Gastrocnemius medialis (tissue), 4 donors: ENCODE measurements around the gene CBFA2T2. TPM values are rescaled to one million over a fixed set of nuclear protein-coding genes. Genes with fewer than 3 reads are reported as not detected.

Experiments used
- ATAC-seq, 2 donors: fragments of 150-250 bp; one replicate each; pipeline ENCODE4 v1.9.1; 2016
- DNase-seq, 2 donors: peaks; one replicate each; pipeline ENCODE4 v3.0.0-alpha.2; 2019
- H3K27ac ChIP-seq, 4 donors: fragments of 200-600 bp; sonication (generic); 1 replicate in 1 of 4; 2 replicates in 3 of 4; pipeline ENCODE4 v1.5.1; 2016 to 2018; ENCODE audit warnings: mild to moderate bottlenecking in 2 of 4, moderate library complexity in 1 of 4
- H3K27me3 ChIP-seq, 3 donors: fragments of 200-600 bp; sonication (generic) in 2 of 3; 1 replicate in 1 of 3; 2 replicates in 2 of 3; pipeline versions ENCODE4 v1.5.1 to v1.6.0; 2016 to 2019; ENCODE audit warnings: mild to moderate bottlenecking in 1 of 3, moderate library complexity in 1 of 3
- H3K36me3 ChIP-seq, 2 donors: fragments of 200-600 bp; sonication (generic) in 1 of 2; one replicate each; pipeline ENCODE4 v1.5.1; 2017 to 2018
- H3K4me1 ChIP-seq, 2 donors: fragments of 200-600 bp; sonication (generic) in 1 of 2; one replicate each; pipeline ENCODE4 v1.5.1; 2016 to 2017; ENCODE audit warnings: mild to moderate bottlenecking in 2 of 2
- H3K4me3 ChIP-seq, 4 donors: fragments of 200-600 bp; sonication (generic) in 3 of 4; 1 replicate in 1 of 4; 2 replicates in 3 of 4; pipeline ENCODE4 v1.5.1; 2016 to 2019; ENCODE audit warnings: mild to moderate bottlenecking in 2 of 4
- H3K9me3 ChIP-seq, 3 donors: fragments of 200-600 bp; sonication (generic) in 2 of 3; 1 replicate in 1 of 3; 2 replicates in 2 of 3; pipeline ENCODE4 v1.5.1; 2016 to 2019
- POLR2A ChIP-seq, 2 donors: fragments of 450-650 bp; IDR thresholded peaks; one replicate each; pipeline ENCODE4 v1.6.1; 2017; ENCODE audit warnings: antibody characterized with exemption in 2 of 2, mild to moderate bottlenecking in 2 of 2, moderate library complexity in 2 of 2
- in situ Hi-C, 4 donors: fragments of 200-750 bp; cut with MboI; loops; one replicate each; pipeline versions ENCODE4 v1.15.0 to v1.8.0; 2017; ENCODE audit warnings: low sequenced_read_pairs in 4 of 4
- intact Hi-C: fragments of 100-400 bp; cut with DNase I; formaldehyde crosslinking; loops from one replicate; pipeline ENCODE4 v1.15.1; 2023; ENCODE audit warnings: low total_unique reads
- total RNA-seq, 4 donors: library from RNA; depleted of rRNA; stranded (reverse); fragments of >200 nt; gene quantifications; one replicate each; pipeline versions ENCODE4 v1.1.0 to v1.2.3, GENCODE V29; 2016
- TF ChIP-seq, protein P1 (sequence below), 5 experiments: fragments of 450-650 bp in 3 of 5; fragments of 200-600 bp in 2 of 5; sonication (generic) in 2 of 5; IDR thresholded peaks in 4 of 5; conservative IDR thresholded peaks in 1 of 5; 1 replicate in 4 of 5; 2 replicates in 1 of 5; pipeline ENCODE4 v1.5.1; 2016 to 2019; ENCODE audit warnings: antibody characterized with exemption in 5 of 5, mild to moderate bottlenecking in 3 of 5, moderate library complexity in 3 of 5

The CBFA2T2 gene
- total RNA-seq, 4 donors from 2014 or later: 6.9 to 8.9 (median 7.9) TPM

DNA sequence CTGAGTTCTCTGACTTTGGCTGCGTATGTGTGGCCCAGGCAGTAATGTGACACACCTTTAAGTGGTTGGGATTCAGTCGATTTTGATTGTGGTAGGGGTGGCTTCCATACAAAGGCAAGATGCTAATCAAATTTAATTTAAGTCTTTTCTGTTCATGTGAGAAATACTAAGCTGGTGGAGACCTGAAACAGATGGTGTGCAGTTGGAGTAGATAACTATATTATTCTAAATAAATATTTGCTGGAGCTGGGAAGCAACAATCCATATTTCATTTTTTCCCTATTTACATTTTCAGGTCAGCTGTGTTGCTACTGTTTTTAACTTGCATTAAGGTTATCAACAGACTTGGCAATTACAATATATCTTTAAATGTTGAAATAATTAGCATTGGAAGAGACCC, 104.8 kb downstream of the CBFA2T2 start:
- Histone ChIP-seq H3K36me3 (no peaks in the 10 kb centered on the region), H3K27me3 (no peaks in the 10 kb centered on the region), H3K4me1 (no peaks in the 10 kb centered on the region), H3K4me3 (no peak overlapping the region), H3K27ac (no peak overlapping the region), H3K9me3 (no peaks in the 10 kb centered on the region)
- intact Hi-C loops (no loop called here), in situ Hi-C loops (no loop called here)
- TF ChIP-seq, protein P1, sequence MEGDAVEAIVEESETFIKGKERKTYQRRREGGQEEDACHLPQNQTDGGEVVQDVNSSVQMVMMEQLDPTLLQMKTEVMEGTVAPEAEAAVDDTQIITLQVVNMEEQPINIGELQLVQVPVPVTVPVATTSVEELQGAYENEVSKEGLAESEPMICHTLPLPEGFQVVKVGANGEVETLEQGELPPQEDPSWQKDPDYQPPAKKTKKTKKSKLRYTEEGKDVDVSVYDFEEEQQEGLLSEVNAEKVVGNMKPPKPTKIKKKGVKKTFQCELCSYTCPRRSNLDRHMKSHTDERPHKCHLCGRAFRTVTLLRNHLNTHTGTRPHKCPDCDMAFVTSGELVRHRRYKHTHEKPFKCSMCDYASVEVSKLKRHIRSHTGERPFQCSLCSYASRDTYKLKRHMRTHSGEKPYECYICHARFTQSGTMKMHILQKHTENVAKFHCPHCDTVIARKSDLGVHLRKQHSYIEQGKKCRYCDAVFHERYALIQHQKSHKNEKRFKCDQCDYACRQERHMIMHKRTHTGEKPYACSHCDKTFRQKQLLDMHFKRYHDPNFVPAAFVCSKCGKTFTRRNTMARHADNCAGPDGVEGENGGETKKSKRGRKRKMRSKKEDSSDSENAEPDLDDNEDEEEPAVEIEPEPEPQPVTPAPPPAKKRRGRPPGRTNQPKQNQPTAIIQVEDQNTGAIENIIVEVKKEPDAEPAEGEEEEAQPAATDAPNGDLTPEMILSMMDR (IDR thresholded peaks at IDR 0.05 in 4 of 5, conservative IDR thresholded peaks at IDR 0.05 in 1 of 5): no peak
- no peak for TF ChIP-seq POLR2A (IDR thresholded peaks at IDR 0.05)
- DNase-seq (no peak), ATAC-seq (no peak)

GRCh38 chr20:33600414-33600813, 110.5 kb downstream of the CBFA2T2 start:
- no peak for TF ChIP-seq POLR2A (IDR thresholded peaks at IDR 0.05)
- TF ChIP-seq, protein P1 (IDR thresholded peaks at IDR 0.05 in 4 of 5, conservative IDR thresholded peaks at IDR 0.05 in 1 of 5): no peak
- H3K4me1 ChIP-seq: peaks cover 0 to 6% of the 10 kb centered on the region in 2 donors
- in situ Hi-C loops: no loop called here
- H3K27me3 ChIP-seq: no peaks in the 10 kb centered on the region
- DNase-seq: no peak
- H3K27ac ChIP-seq: no peak overlapping the region
- intact Hi-C loops: no loop called here
- H3K9me3 ChIP-seq: no peaks in the 10 kb centered on the region
- no peaks in the 10 kb centered on the region for H3K36me3 ChIP-seq
- no peak overlapping the region for H3K4me3 ChIP-seq
- ATAC-seq: no peak

- Histone ChIP-seq H3K27me3 (no peaks in the 10 kb centered on the region), H3K4me1 (peaks cover 0 to 6% of the 10 kb centered on the region in 2 donors), H3K27ac (no peak overlapping the region), H3K9me3 (no peaks in the 10 kb centered on the region), H3K36me3 (no peaks in the 10 kb centered on the region), H3K4me3 (no peak overlapping the region)
- intact Hi-C loops: no loop called here
- DNase-seq (no peak), ATAC-seq (no peak)
- TF ChIP-seq, protein P1 (IDR thresholded peaks at IDR 0.05 in 4 of 5, conservative IDR thresholded peaks at IDR 0.05 in 1 of 5): no peak
- no peak for TF ChIP-seq POLR2A (IDR thresholded peaks at IDR 0.05)
- in situ Hi-C loops: no loop called here
These were observed 111.1 kb downstream of the CBFA2T2 start for GRCh38 chr20:33600981-33601380.

- Histone ChIP-seq H3K36me3 (no peaks in the 10 kb centered on the region), H3K9me3 (no peaks in the 10 kb centered on the region), H3K27me3 (no peaks in the 10 kb centered on the region), H3K27ac (no peak overlapping the region), H3K4me1 (peaks cover 0 to 6% of the 10 kb centered on the region in 2 donors), H3K4me3 (no peak overlapping the region)
- ATAC-seq (no peak), DNase-seq (no peak)
- intact Hi-C loops: no loop called here
- in situ Hi-C loops: no loop called here
- TF ChIP-seq POLR2A (IDR thresholded peaks at IDR 0.05): no peak
- TF ChIP-seq, protein P1 (IDR thresholded peaks at IDR 0.05 in 4 of 5, conservative IDR thresholded peaks at IDR 0.05 in 1 of 5): no peak
These were observed 112.0 kb downstream of the CBFA2T2 start for GRCh38 chr20:33601861-33602260.
